GM18508 (cell line): ENCODE data around the gene CHKA.

Source experiments
- ATAC-seq: cut with Tn5 transposase; IDR thresholded peaks from one replicate; pipeline ENCODE4 v1.9.1; 2021; ENCODE audit warnings: moderate number of reproducible peaks; ENCODE audit not compliant: insufficient read depth, unreplicated experiment

The CHKA gene

GRCh38 chr11:68080860-68081259 is 40.3 kb downstream of the CHKA start:
- no peak for ATAC-seq

- ATAC-seq: no peak
Measured at GRCh38 chr11:68077617-68078582, 43.3 kb downstream of the CHKA start.

GRCh38 chr11:68076371-68077042 is 44.7 kb downstream of the CHKA start:
- ATAC-seq: no peak

GRCh38 chr11:68074584-68075352 is 46.4 kb downstream of the CHKA start:
- no peak for ATAC-seq

- no peak for ATAC-seq
Measured at GRCh38 chr11:68071281-68072048, 49.7 kb downstream of the CHKA start.

- ATAC-seq: no peak
Measured at GRCh38 chr11:68067991-68068390, 53.2 kb downstream of the CHKA start.

GRCh38 chr11:68066742-68067141 is 54.4 kb downstream of the CHKA start:
- ATAC-seq: no peak

- no peak for ATAC-seq
Measured at GRCh38 chr11:68065841-68066240, 55.3 kb downstream of the CHKA start.

- ATAC-seq: no peak
Measured at GRCh38 chr11:68064926-68065325, 56.3 kb downstream of the CHKA start.

GRCh38 chr11:68061508-68061907 is 59.7 kb downstream of the CHKA start:
- ATAC-seq: no peak

GRCh38 chr11:68057807-68058206 is 63.4 kb downstream of the CHKA start:
- ATAC-seq: no peak

- no peak for ATAC-seq
Measured at GRCh38 chr11:68056317-68057285, 64.6 kb downstream of the CHKA start.

GRCh38 chr11:68053981-68054812 is 67.0 kb downstream of the CHKA start:
- no peak for ATAC-seq

- ATAC-seq: no peak
Measured at GRCh38 chr11:68053117-68053516, 68.1 kb downstream of the CHKA start.

GRCh38 chr11:68052137-68052873 is 68.9 kb downstream of the CHKA start:
- ATAC-seq: no peak

GRCh38 chr11:68051191-68052136 is 69.7 kb downstream of the CHKA start:
- no peak for ATAC-seq
